H9 (cell line): ENCODE results near the gene TTC7B. TPM values are rescaled to one million over a fixed set of nuclear protein-coding genes. Genes with fewer than 3 reads are reported as not detected.
A peak's percentile ranks its signal among the peaks of the same experiment; 100 is the strongest.

Source experiments
- DNase-seq: peaks from one replicate; pipeline ENCODE4 v3.0.0-alpha.2; 2017
- H2AFZ ChIP-seq: one replicate; pipeline ENCODE4 v1.6.1; 2013; ENCODE audit warnings: mild to moderate bottlenecking, low read length, control low read depth, moderate library complexity
- H2AK5ac ChIP-seq: 2 replicates; pipeline ENCODE4 v1.6.1; 2013; ENCODE audit warnings: low read length, control low read depth, mixed read lengths; ENCODE audit not compliant: insufficient read length
- H2BK120ac ChIP-seq: one replicate; pipeline ENCODE4 v1.6.1; 2013; ENCODE audit warnings: low read depth, mild to moderate bottlenecking, low read length, control low read depth, inconsistent platforms; ENCODE audit not compliant: poor library complexity, severe bottlenecking
- H2BK12ac ChIP-seq: 2 replicates; pipeline ENCODE4 v1.6.1; 2013; ENCODE audit warnings: low read length, control low read depth, mixed read lengths, low read depth; ENCODE audit not compliant: insufficient read length
- H2BK15ac ChIP-seq: 2 replicates; pipeline ENCODE4 v1.6.1; 2013; ENCODE audit warnings: low read depth, low read length, control low read depth
- H2BK20ac ChIP-seq: one replicate; pipeline ENCODE4 v1.6.1; 2013; ENCODE audit warnings: low read depth, mild to moderate bottlenecking, low read length, control low read depth, inconsistent platforms; ENCODE audit not compliant: poor library complexity, severe bottlenecking
- H2BK5ac ChIP-seq: 2 replicates; pipeline ENCODE4 v1.6.1; 2013; ENCODE audit warnings: low read length, control low read depth, mixed read lengths; ENCODE audit not compliant: insufficient read length
- H3K14ac ChIP-seq: 2 replicates; pipeline ENCODE4 v1.6.1; 2013; ENCODE audit warnings: low read length, control low read depth; ENCODE audit not compliant: insufficient read depth
- H3K18ac ChIP-seq: 2 replicates; pipeline ENCODE4 v1.6.1; 2013; ENCODE audit warnings: low read depth, mild to moderate bottlenecking, mixed read lengths, low read length, control low read depth; ENCODE audit not compliant: insufficient read length
- H3K23ac ChIP-seq: 2 replicates; pipeline ENCODE4 v1.6.1; 2013; ENCODE audit warnings: low read length, control low read depth, mixed read lengths, low read depth; ENCODE audit not compliant: insufficient read length
- H3K23me2 ChIP-seq: 2 replicates; pipeline ENCODE4 v1.6.1; 2013; ENCODE audit warnings: low read depth, mild to moderate bottlenecking, mixed read lengths, low read length, control low read depth; ENCODE audit not compliant: insufficient read length, poor library complexity, severe bottlenecking
- H3K27ac ChIP-seq: 2 replicates; pipeline ENCODE4 v1.5.1; 2013; ENCODE audit warnings: low read length, control low read depth, mixed read lengths, low read depth; ENCODE audit not compliant: insufficient read length
- H3K27me3 ChIP-seq: 2 replicates; pipeline ENCODE4 v1.6.1; 2013; ENCODE audit warnings: low read length, control low read depth, inconsistent platforms; ENCODE audit not compliant: insufficient read depth
- H3K4ac ChIP-seq: 2 replicates; pipeline ENCODE4 v1.6.1; 2013; ENCODE audit warnings: low read depth, mild to moderate bottlenecking, control low read depth, inconsistent platforms, low read length, moderate library complexity
- H3K4me1 ChIP-seq: 2 replicates; pipeline ENCODE4 v1.6.1; 2013; ENCODE audit warnings: low read length, control low read depth, inconsistent platforms; ENCODE audit not compliant: insufficient read depth
- H3K4me2 ChIP-seq: 2 replicates; pipeline ENCODE4 v1.6.1; 2013; ENCODE audit warnings: low read length, control low read depth, mixed read lengths; ENCODE audit not compliant: insufficient read length, insufficient read depth
- H3K56ac ChIP-seq: 2 replicates; pipeline ENCODE4 v1.6.1; 2013; ENCODE audit warnings: low read depth, mild to moderate bottlenecking, mixed read lengths, low read length, control low read depth; ENCODE audit not compliant: insufficient read length
- H3K79me1 ChIP-seq: 2 replicates; pipeline ENCODE4 v1.6.1; 2013; ENCODE audit warnings: low read depth, mild to moderate bottlenecking, moderate library complexity, low read length, control low read depth, inconsistent platforms; ENCODE audit not compliant: insufficient read depth, poor library complexity, severe bottlenecking
- H3K79me2 ChIP-seq: 2 replicates; pipeline ENCODE4 v1.6.1; 2013; ENCODE audit warnings: low read length, control low read depth, inconsistent platforms; ENCODE audit not compliant: insufficient read depth
- H3K9ac ChIP-seq: 2 replicates; pipeline ENCODE4 v1.6.1; 2013; ENCODE audit warnings: low read length, control low read depth, mixed read lengths; ENCODE audit not compliant: insufficient read length; ENCODE audit errors: extremely low read depth
- H3K9me3 ChIP-seq: one replicate; pipeline ENCODE4 v1.6.1; 2013; ENCODE audit warnings: low read depth, low read length, inconsistent platforms; ENCODE audit not compliant: control insufficient read depth
- H3T11ph ChIP-seq: one replicate; pipeline ENCODE4 v1.6.1; 2013; ENCODE audit warnings: mild to moderate bottlenecking, low read length, control low read depth, inconsistent platforms
- H4K20me1 ChIP-seq: one replicate; pipeline ENCODE4 v1.6.1; 2013; ENCODE audit not compliant: control insufficient read depth, insufficient read length, insufficient read depth
- H4K5ac ChIP-seq: 2 replicates; pipeline ENCODE4 v1.6.1; 2013; ENCODE audit warnings: low read depth, mild to moderate bottlenecking, mixed read lengths, low read length, control low read depth; ENCODE audit not compliant: insufficient read length
- H4K8ac ChIP-seq: replicated peaks from 2 replicates; pipeline ENCODE4 v1.6.1; 2013; ENCODE audit warnings: low read length, control low read depth, mixed read lengths, low read depth; ENCODE audit not compliant: insufficient read length
- H4K91ac ChIP-seq: 2 replicates; pipeline ENCODE4 v1.6.1; 2013; ENCODE audit warnings: low read depth, mild to moderate bottlenecking, moderate library complexity, mixed read lengths, low read length, control low read depth; ENCODE audit not compliant: insufficient read length
- H3K27ac Mint-ChIP-seq, 3 experiments: 2 replicates in 2 of 3; 3 replicates in 1 of 3; pipeline ENCODE4 v1.8.0; 2020 to 2021; ENCODE audit warnings: mixed read lengths in 3 of 3, mild to moderate bottlenecking in 1 of 3, moderate library complexity in 1 of 3
- H3K27me3 Mint-ChIP-seq: 2 replicates; pipeline ENCODE4 v1.8.0; 2021; ENCODE audit warnings: low read depth, mild to moderate bottlenecking, moderate library complexity, mixed read lengths
- H3K36me3 Mint-ChIP-seq, 3 experiments: 2 replicates in 2 of 3; 3 replicates in 1 of 3; pipeline ENCODE4 v1.8.0; 2020 to 2021; ENCODE audit warnings: low read depth in 3 of 3, mixed read lengths in 3 of 3; ENCODE audit not compliant: insufficient read depth in 1 of 3
- H3K4me1 Mint-ChIP-seq, 2 experiments: 2 replicates each; pipeline ENCODE4 v1.8.0; 2020; ENCODE audit warnings: mixed read lengths in 2 of 2
- H3K4me3 Mint-ChIP-seq, 2 experiments: 2 replicates in 1 of 2; 3 replicates in 1 of 2; pipeline ENCODE4 v1.8.0; 2020 to 2021; ENCODE audit warnings: mild to moderate bottlenecking in 2 of 2, mixed read lengths in 2 of 2, moderate library complexity in 1 of 2
- H3K9me3 Mint-ChIP-seq, 2 experiments: 2 replicates in 1 of 2; 3 replicates in 1 of 2; pipeline ENCODE4 v1.8.0; 2020; ENCODE audit warnings: mild to moderate bottlenecking in 2 of 2, mixed read lengths in 2 of 2, moderate library complexity in 1 of 2
- WGBS: extraction: QIAGEN DNeasy Blood & Tissue Kit; methylation state at CpG from one replicate; pipeline ENCODE4 v1.1.7; 2013; ENCODE audit warnings: missing lambda C conversion rate, low lambda C conversion rate, mixed read lengths; ENCODE audit not compliant: insufficient read length; ENCODE audit errors: extremely low coverage; 5-methylcytosine and 5-hydroxymethylcytosine counted together
- total RNA-seq: library from RNA; stranded (reverse); gene quantifications from 2 replicates; pipeline ENCODE4 v1.2.1, GENCODE V29; 2021
- TF ChIP-seq, protein P1 (sequence below): fragments of 200-600 bp; sonication (generic); conservative IDR thresholded peaks from 3 replicates; pipeline ENCODE4 v1.8.0; 2021; ENCODE audit warnings: antibody characterized with exemption, mild to moderate bottlenecking

Gene TTC7B
- total RNA-seq, 1 experiment from 2014 or later: 33.7 TPM

GRCh38 chr14:90624227-90624626 lies 192.0 kb downstream of the TTC7B start:
- no peaks in the 10 kb centered on the region; a peak in 1 of 5 replicates for H3K9me3 Mint-ChIP-seq
- no peak for DNase-seq
- Histone ChIP-seq H3K18ac (peak overlapping the region; percentile 34), H2BK20ac (no peak overlapping the region), H3K79me1 (no peaks in the 10 kb centered on the region), H3K4ac (no peak overlapping the region; the same call in 1 of the 2 replicates), H4K5ac (no peak overlapping the region), H3K27ac (no peak overlapping the region), H2AK5ac (no peak overlapping the region), H3K27me3 (no peaks in the 10 kb centered on the region), H3K9me3 (no peaks in the 10 kb centered on the region), H2BK5ac (no peak overlapping the region), H3K79me2 (no peaks in the 10 kb centered on the region), H2BK12ac (peak overlapping the region; percentile 70), H3K4me2 (no peak overlapping the region), H3K23me2 (no peaks in the 10 kb centered on the region), H4K91ac (no peak overlapping the region), H2AFZ (no peak overlapping the region), H3K23ac (no peak overlapping the region), H3K56ac (no peak overlapping the region), H2BK15ac (no peak overlapping the region), H2BK120ac (peak overlapping the region; percentile 29), H3T11ph (no peak overlapping the region), H3K14ac (peak overlapping the region; percentile 77; the same call in 1 of the 2 replicates), H3K4me1 (peaks cover 7% of the 10 kb centered on the region; the same call in 1 of the 2 replicates), H4K20me1 (no peaks in the 10 kb centered on the region), H4K8ac (no peak overlapping the region), H3K9ac (no peak overlapping the region)
- H3K4me1 Mint-ChIP-seq: peaks cover 24 to 27% of the 10 kb centered on the region in 2 experiments
- H3K36me3 Mint-ChIP-seq: peaks cover 0 to 2% (median 0%) of the 10 kb centered on the region in 3 experiments; a peak in 1 of 7 replicates
- H3K27ac Mint-ChIP-seq: peak overlapping the region in 2 of 3 experiments; percentile 60 to 93; a peak in 4 of 7 replicates
- H3K27me3 Mint-ChIP-seq: no peaks in the 10 kb centered on the region
- WGBS: no CpG with 5 or more reads among the region's 8 CpGs
- TF ChIP-seq, protein P1, sequence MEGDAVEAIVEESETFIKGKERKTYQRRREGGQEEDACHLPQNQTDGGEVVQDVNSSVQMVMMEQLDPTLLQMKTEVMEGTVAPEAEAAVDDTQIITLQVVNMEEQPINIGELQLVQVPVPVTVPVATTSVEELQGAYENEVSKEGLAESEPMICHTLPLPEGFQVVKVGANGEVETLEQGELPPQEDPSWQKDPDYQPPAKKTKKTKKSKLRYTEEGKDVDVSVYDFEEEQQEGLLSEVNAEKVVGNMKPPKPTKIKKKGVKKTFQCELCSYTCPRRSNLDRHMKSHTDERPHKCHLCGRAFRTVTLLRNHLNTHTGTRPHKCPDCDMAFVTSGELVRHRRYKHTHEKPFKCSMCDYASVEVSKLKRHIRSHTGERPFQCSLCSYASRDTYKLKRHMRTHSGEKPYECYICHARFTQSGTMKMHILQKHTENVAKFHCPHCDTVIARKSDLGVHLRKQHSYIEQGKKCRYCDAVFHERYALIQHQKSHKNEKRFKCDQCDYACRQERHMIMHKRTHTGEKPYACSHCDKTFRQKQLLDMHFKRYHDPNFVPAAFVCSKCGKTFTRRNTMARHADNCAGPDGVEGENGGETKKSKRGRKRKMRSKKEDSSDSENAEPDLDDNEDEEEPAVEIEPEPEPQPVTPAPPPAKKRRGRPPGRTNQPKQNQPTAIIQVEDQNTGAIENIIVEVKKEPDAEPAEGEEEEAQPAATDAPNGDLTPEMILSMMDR: no peak
- no peak overlapping the region for H3K4me3 Mint-ChIP-seq
